ENCODE results near the gene ANAPC13. TPM values are rescaled to one million over a fixed set of nuclear protein-coding genes. Genes with fewer than 3 reads are reported as not detected.

The ANAPC13 gene
- total RNA-seq, 1 experiment from 2014 or later, result 35.7 TPM

- H3K4me3 ChIP-seq (replicated peaks in 1 of 2; ENCODE audit: low read depth in 1 of 2, low read length in 2 of 2), result no peak overlapping the region
- no peak overlapping the region for H3K9ac ChIP-seq (ENCODE audit: low read length)
- no peaks in the 10 kb centered on the region for H3K4me1 ChIP-seq (ENCODE audit: control insufficient read depth in 1 of 2, insufficient read depth in 2 of 2, low read length in 2 of 2)
- no peaks in the 10 kb centered on the region for H3K36me3 ChIP-seq (ENCODE audit: control insufficient read depth in 1 of 2, insufficient read depth in 2 of 2, low read length in 2 of 2)
- POLR2A ChIA-PET, result no interaction called here
- intact Hi-C loops (cut with micrococcal nuclease), result no loop called here
- H2AFZ ChIP-seq (ENCODE audit: low read depth, low read length, poor library complexity, severe bottlenecking), result no peak overlapping the region
- no peak for TF ChIP-seq POLR2AphosphoS5 (IDR thresholded peaks at IDR 0.05; ENCODE audit: low read depth, low read length)
- TF ChIP-seq REST (IDR thresholded peaks at IDR 0.05; ENCODE audit: low read depth), result no peak
- TF ChIP-seq EZH2phosphoT487 (IDR thresholded peaks at IDR 0.05; ENCODE audit: borderline replicate concordance), result no peak
- no peak for TF ChIP-seq CTCF (IDR thresholded peaks at IDR 0.05 in 2 of 3, conservative IDR thresholded peaks at IDR 0.05 in 1 of 3; ENCODE audit: borderline replicate concordance in 1 of 3, insufficient read depth in 1 of 3, low read depth in 2 of 3, low read length in 2 of 3)
- TF ChIP-seq YY1 (IDR thresholded peaks at IDR 0.05; ENCODE audit: extremely low read depth, insufficient replicate concordance, low read depth, low read length), result no peak
- no peak for TF ChIP-seq ZBTB33 (IDR thresholded peaks at IDR 0.05; ENCODE audit: extremely low read depth, insufficient replicate concordance, low read length)
- no peak for TF ChIP-seq POLR2A (IDR thresholded peaks at IDR 0.05; ENCODE audit: borderline replicate concordance, extremely low read depth, insufficient read depth, insufficient read length)
- TF ChIP-seq SRF (IDR thresholded peaks at IDR 0.05; ENCODE audit: low read depth), result no peak
- TF ChIP-seq SIN3A (IDR thresholded peaks at IDR 0.05; ENCODE audit: low read depth), result no peak
- TF ChIP-seq CBX3 (IDR thresholded peaks at IDR 0.05; ENCODE audit: low read depth), result no peak
- no peak for TF ChIP-seq EGR1 (IDR thresholded peaks at IDR 0.05; ENCODE audit: low read depth)
- TF ChIP-seq CEBPB (IDR thresholded peaks at IDR 0.05; ENCODE audit: low read depth), result no peak
- TF ChIP-seq JUND (IDR thresholded peaks at IDR 0.05), result no peak
- no peaks in the 10 kb centered on the region for H4K20me1 ChIP-seq (ENCODE audit: insufficient read depth)
- H3K79me2 ChIP-seq (ENCODE audit: insufficient read depth, low read length), result peaks cover 13% of the 10 kb centered on the region
- no peak overlapping the region for H3K4me2 ChIP-seq (ENCODE audit: low read length)
- CTCF ChIA-PET, result no interaction called here
- no peaks in the 10 kb centered on the region for H3K9me2 ChIP-seq (ENCODE audit: insufficient read depth)
- no peak overlapping the region for H3K27ac ChIP-seq (ENCODE audit: low read depth, low read length)
- no peak for DNase-seq (ENCODE audit: low read depth, low spot score)
- RAD21 ChIA-PET (ENCODE audit: low non-redundant PET in 1 of 2, low total read pairs in 2 of 2, uncharacterized antibody in 2 of 2, unreplicated experiment in 2 of 2), result no interaction called here
- BruUV-seq (replicated peaks), result no TSS peak
- ATAC-seq, result no peak
- no peaks in the 10 kb centered on the region for H3K9me3 ChIP-seq (ENCODE audit: control insufficient read depth in 1 of 2, insufficient read depth in 1 of 2, low read depth in 1 of 2, low read length in 2 of 2)
- no peaks in the 10 kb centered on the region for H3K27me3 ChIP-seq (ENCODE audit: insufficient read depth, low read length)
These were observed 10.8 kb upstream of the ANAPC13 start for GRCh38 chr3:134496471-134497071.

All from HCT116 (cell line).